ENCODE data around the gene ATM. TPM values are rescaled to one million over a fixed set of nuclear protein-coding genes. Genes with fewer than 3 reads are reported as not detected.
A peak's percentile ranks its signal among the peaks of the same experiment; 100 is the strongest.
"Not testable (repeated sequence)": the region's sequence is repeated elsewhere in the genome, so short reads cannot be mapped to it uniquely, and the experiment has no call there.

ATM gene
- total RNA-seq, 2 experiments from 2014 or later, result 31.3 to 31.6 TPM

DNA sequence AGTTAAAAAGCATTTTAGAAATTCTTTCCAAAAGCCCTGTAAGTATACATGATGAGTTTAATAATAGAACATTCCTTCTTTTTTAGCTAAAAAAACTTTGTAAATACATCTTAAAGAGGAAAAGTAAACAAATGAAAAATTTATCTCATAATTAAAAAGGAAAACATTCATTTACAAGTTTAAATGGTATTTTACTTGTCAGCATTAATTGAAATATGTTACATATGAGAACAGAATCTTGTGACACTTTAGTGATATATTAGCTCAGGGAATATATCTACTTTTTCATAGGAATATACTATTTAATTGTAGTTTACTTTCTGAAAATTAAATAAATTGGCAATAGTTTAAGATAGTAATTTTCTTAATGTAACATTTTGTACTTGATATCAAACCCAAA is 66.2 kb downstream of the ATM start:
- H3K36me3 Mint-ChIP-seq; H3K9me3 Mint-ChIP-seq; DNase-seq; H3K4me3 Mint-ChIP-seq; H3K27ac Mint-ChIP-seq; POLR2A ChIA-PET; CTCF ChIA-PET; intact Hi-C loops (cut with micrococcal nuclease); H3K27me3 Mint-ChIP-seq: not testable (repeated sequence)
- H3K4me1 Mint-ChIP-seq (ENCODE audit: low read depth), result peaks cover 14% of the 10 kb centered on the region

- intact Hi-C loops (cut with micrococcal nuclease), result no loop called here
- H3K27ac Mint-ChIP-seq, result no peak overlapping the region
- CTCF ChIA-PET, result interaction anchor here (0.6 kb wide), 1 partner anchor 60 kb away, joined by 3 read pairs; no protein-coding TSS in a partner anchor
Observed at GRCh38 chr11:108289699-108290098, 66.8 kb downstream of the ATM start.

GRCh38 chr11:108293229-108293628 is 70.4 kb downstream of the ATM start:
- intact Hi-C loops (cut with micrococcal nuclease), result no loop called here
- CTCF ChIA-PET, result no interaction called here
- Mint-ChIP-seq H3K27me3 (no peaks in the 10 kb centered on the region), H3K27ac (no peak overlapping the region), H3K4me1 (ENCODE audit: low read depth) (peaks cover 4% of the 10 kb centered on the region), H3K36me3 (peaks cover 5% of the 10 kb centered on the region), H3K9me3 (no peaks in the 10 kb centered on the region), H3K4me3 (no peak overlapping the region)
- POLR2A ChIA-PET, result no interaction called here
- DNase-seq, result no peak

More at GRCh38 chr11:108289699-108290098, 66.8 kb downstream of the ATM start:
- Mint-ChIP-seq H3K4me1 (ENCODE audit: low read depth) (peaks cover 10% of the 10 kb centered on the region), H3K9me3 (no peaks in the 10 kb centered on the region), H3K4me3 (no peak overlapping the region), H3K36me3 (peaks cover 4% of the 10 kb centered on the region), H3K27me3 (no peaks in the 10 kb centered on the region)
- no peak for DNase-seq
- POLR2A ChIA-PET, result no interaction called here

DNA sequence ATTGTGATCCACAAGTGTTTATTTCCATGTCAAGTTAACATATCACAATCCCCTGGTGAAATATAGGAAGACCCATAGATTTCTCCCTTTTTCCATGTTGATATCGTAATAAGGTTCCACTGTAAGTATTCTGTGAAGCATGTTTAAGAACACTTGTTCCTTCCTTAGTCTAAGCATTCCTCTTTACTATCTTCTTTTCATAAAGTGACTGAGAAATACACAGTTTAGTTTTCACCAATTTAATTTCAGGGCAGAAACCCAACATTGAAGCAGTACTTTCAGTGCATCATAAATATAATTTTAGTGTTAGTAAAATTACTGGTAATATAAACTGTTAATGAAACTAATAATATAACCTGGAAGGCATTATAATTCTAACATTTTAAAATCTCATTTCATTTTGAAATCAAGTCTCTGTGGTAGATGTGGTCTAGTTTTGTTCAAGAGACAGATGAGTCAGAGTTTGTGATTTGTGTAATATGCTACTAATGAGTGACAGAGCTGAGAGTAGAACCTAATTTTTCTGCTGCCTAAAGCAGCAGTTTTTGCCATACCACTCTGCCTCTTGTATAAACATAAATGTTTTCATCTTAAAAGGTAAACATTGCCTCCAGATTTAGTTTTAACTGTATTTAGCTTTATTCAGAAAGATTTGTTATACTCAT is 79.4 kb downstream of the ATM start:
- no peaks in the 10 kb centered on the region for H3K9me3 Mint-ChIP-seq
- H3K4me3 Mint-ChIP-seq, result no peak overlapping the region
- peaks cover 31% of the 10 kb centered on the region for H3K36me3 Mint-ChIP-seq
- ChIA-PET CTCF (interaction anchor here (1.1 to 1.3 kb wide), 2 partner anchors 79 to 345 kb away, joined by 4 to 5 read pairs; partner anchors contain the start of genes ATM and NPAT), POLR2A (interaction anchor here (2.0 kb wide), 1 partner anchor 79 kb away, joined by 8 read pairs; the partner anchor contains the start of genes ATM and NPAT)
- H3K4me1 Mint-ChIP-seq (ENCODE audit: low read depth), result peaks cover 20% of the 10 kb centered on the region
- DNase-seq, result no peak
- H3K27ac Mint-ChIP-seq, result no peak overlapping the region
- intact Hi-C loops (cut with micrococcal nuclease), result loop anchor here (1.0 to 5.0 kb wide), 7 partner anchors 65 to 320 kb away; partner anchors contain the start of genes ACAT1, ATM and C11orf65
- no peaks in the 10 kb centered on the region for H3K27me3 Mint-ChIP-seq

GRCh38 chr11:108307751-108308150 is 84.9 kb downstream of the ATM start:
- ChIA-PET POLR2A (no interaction called here), CTCF (no interaction called here)
- H3K4me3 Mint-ChIP-seq, result no peak overlapping the region
- H3K4me1 Mint-ChIP-seq (ENCODE audit: low read depth), result peaks cover 23% of the 10 kb centered on the region
- no peak overlapping the region for H3K27ac Mint-ChIP-seq
- peaks cover 16% of the 10 kb centered on the region for H3K36me3 Mint-ChIP-seq
- H3K9me3 Mint-ChIP-seq, result no peaks in the 10 kb centered on the region
- no peak for DNase-seq
- intact Hi-C loops (cut with micrococcal nuclease), result no loop called here
- H3K27me3 Mint-ChIP-seq, result no peaks in the 10 kb centered on the region

GRCh38 chr11:108313444-108313843 is 90.6 kb downstream of the ATM start:
- ChIA-PET CTCF (no interaction called here), POLR2A (no interaction called here)
- intact Hi-C loops (cut with micrococcal nuclease), result no loop called here
- DNase-seq, result no peak
- Mint-ChIP-seq H3K27me3 (no peaks in the 10 kb centered on the region), H3K4me3 (no peak overlapping the region), H3K4me1 (ENCODE audit: low read depth) (peaks cover 21% of the 10 kb centered on the region), H3K36me3 (peaks cover 11% of the 10 kb centered on the region), H3K27ac (peak overlapping the region; percentile 47), H3K9me3 (no peaks in the 10 kb centered on the region)

DNA sequence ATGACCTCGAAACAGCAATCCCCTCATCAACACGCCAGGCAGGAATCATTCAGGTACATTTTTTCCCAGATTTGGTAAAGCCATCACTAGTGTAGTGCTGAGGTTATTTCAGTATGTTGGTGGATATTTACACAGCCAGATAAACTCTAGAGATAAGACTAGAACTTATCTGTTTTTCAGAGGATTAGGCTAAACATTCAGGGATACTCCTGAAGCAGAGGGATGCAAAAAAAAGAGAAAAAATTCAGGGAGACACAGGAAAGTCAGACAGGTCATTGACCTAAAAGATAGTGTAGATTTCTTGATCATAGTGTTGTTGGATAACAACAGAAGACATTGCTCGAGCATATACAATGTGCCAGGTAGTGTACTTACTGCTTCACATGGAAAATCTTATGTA is 93.2 kb downstream of the ATM start:
- no peaks in the 10 kb centered on the region for H3K27me3 Mint-ChIP-seq
- no peak for DNase-seq
- POLR2A ChIA-PET, result no interaction called here
- no peaks in the 10 kb centered on the region for H3K9me3 Mint-ChIP-seq
- H3K36me3 Mint-ChIP-seq, result peaks cover 13% of the 10 kb centered on the region
- CTCF ChIA-PET, result no interaction called here
- intact Hi-C loops (cut with micrococcal nuclease), result no loop called here
- H3K4me1 Mint-ChIP-seq (ENCODE audit: low read depth), result peaks cover 12% of the 10 kb centered on the region
- no peak overlapping the region for H3K27ac Mint-ChIP-seq
- no peak overlapping the region for H3K4me3 Mint-ChIP-seq

- Mint-ChIP-seq H3K9me3 (no peaks in the 10 kb centered on the region), H3K27me3 (no peaks in the 10 kb centered on the region)
Observed at GRCh38 chr11:108319541-108320145, 96.8 kb downstream of the ATM start.

DNA sequence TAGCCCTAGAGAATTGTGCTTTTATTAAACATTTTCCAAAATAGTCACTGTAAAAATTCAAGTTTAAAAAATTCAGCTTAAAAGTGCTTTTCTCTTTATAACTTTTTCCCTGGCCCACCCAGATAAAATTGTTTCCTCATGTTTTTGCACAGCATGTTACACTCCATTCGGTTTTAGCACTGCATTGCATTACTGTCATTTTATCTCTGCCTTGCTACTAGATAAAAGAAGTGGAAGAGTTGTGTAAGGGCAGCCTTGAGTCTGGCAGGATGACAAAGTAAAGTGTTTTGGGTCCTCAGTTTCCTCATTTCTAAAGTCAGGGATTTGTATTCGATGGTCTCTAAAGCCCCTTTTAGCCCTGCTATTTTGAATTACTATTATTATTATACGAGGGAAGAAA is 99.8 kb downstream of the ATM start:
- intact Hi-C loops (cut with micrococcal nuclease), result no loop called here
- H3K27ac Mint-ChIP-seq, result no peak overlapping the region
- ChIA-PET CTCF (no interaction called here), POLR2A (no interaction called here)
- H3K27me3 Mint-ChIP-seq, result no peaks in the 10 kb centered on the region
- H3K9me3 Mint-ChIP-seq, result no peaks in the 10 kb centered on the region
- H3K4me1 Mint-ChIP-seq (ENCODE audit: low read depth), result peaks cover 8% of the 10 kb centered on the region
- H3K36me3 Mint-ChIP-seq, result peaks cover 12% of the 10 kb centered on the region
- H3K4me3 Mint-ChIP-seq, result no peak overlapping the region
- no peak for DNase-seq

More at GRCh38 chr11:108319541-108320145, 96.8 kb downstream of the ATM start:
- intact Hi-C loops (cut with micrococcal nuclease), result no loop called here
- Mint-ChIP-seq H3K36me3 (peaks cover 16% of the 10 kb centered on the region), H3K4me1 (ENCODE audit: low read depth) (peaks cover 8% of the 10 kb centered on the region), H3K4me3 (no peak overlapping the region), H3K27ac (peak overlapping the region; percentile 42)
- POLR2A ChIA-PET, result no interaction called here
- CTCF ChIA-PET, result no interaction called here
- no peak for DNase-seq

GRCh38 chr11:108324587-108324986 is 101.7 kb downstream of the ATM start:
- DNase-seq, result no peak
- POLR2A ChIA-PET, result no interaction called here
- H3K36me3 Mint-ChIP-seq, result peaks cover 11% of the 10 kb centered on the region
- CTCF ChIA-PET, result no interaction called here
- peaks cover 4% of the 10 kb centered on the region for H3K4me1 Mint-ChIP-seq (ENCODE audit: low read depth)
- no peaks in the 10 kb centered on the region for H3K27me3 Mint-ChIP-seq
- intact Hi-C loops (cut with micrococcal nuclease), result no loop called here
- no peak overlapping the region for H3K27ac Mint-ChIP-seq
- H3K4me3 Mint-ChIP-seq, result no peak overlapping the region
- no peaks in the 10 kb centered on the region for H3K9me3 Mint-ChIP-seq

DNA sequence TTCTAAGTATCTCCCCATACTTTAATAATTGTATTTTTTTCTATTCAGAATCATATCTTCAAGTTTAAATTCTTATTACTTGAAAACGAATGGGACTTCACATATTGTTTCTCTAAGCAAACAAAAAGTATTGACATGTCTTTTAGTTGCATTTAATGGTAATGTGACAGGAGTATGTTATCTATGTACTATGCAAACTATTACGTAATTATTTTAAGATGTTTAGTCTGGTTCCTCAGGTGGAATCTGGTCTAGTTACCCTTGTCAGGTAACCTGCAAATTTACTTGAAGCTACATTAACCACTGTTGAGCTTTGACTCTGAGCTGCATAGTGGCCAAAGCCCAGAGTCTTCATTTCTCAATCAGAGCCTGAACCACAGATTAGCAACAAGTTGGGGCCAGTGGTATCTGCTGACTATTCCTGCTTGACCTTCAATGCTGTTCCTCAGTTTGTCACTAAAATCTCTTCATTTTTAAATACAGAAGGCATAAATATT is 110.6 kb downstream of the ATM start:
- CTCF ChIA-PET, result no interaction called here
- peaks cover 14% of the 10 kb centered on the region for H3K36me3 Mint-ChIP-seq
- H3K27ac Mint-ChIP-seq, result no peak overlapping the region
- H3K9me3 Mint-ChIP-seq, result no peaks in the 10 kb centered on the region
- no peaks in the 10 kb centered on the region for H3K27me3 Mint-ChIP-seq
- no peak for DNase-seq
- POLR2A ChIA-PET, result no interaction called here
- no peak overlapping the region for H3K4me3 Mint-ChIP-seq
- peaks cover 3% of the 10 kb centered on the region for H3K4me1 Mint-ChIP-seq (ENCODE audit: low read depth)
- intact Hi-C loops (cut with micrococcal nuclease), result no loop called here

- Mint-ChIP-seq H3K27me3 (no peaks in the 10 kb centered on the region), H3K36me3 (peaks cover 8% of the 10 kb centered on the region), H3K4me1 (ENCODE audit: low read depth) (peaks cover 15% of the 10 kb centered on the region), H3K27ac (no peak overlapping the region), H3K9me3 (no peaks in the 10 kb centered on the region), H3K4me3 (no peak overlapping the region)
- intact Hi-C loops (cut with micrococcal nuclease), result no loop called here
- POLR2A ChIA-PET, result no interaction called here
- CTCF ChIA-PET, result no interaction called here
- DNase-seq, result no peak
Observed at GRCh38 chr11:108338750-108339149, 115.9 kb downstream of the ATM start.

DNA sequence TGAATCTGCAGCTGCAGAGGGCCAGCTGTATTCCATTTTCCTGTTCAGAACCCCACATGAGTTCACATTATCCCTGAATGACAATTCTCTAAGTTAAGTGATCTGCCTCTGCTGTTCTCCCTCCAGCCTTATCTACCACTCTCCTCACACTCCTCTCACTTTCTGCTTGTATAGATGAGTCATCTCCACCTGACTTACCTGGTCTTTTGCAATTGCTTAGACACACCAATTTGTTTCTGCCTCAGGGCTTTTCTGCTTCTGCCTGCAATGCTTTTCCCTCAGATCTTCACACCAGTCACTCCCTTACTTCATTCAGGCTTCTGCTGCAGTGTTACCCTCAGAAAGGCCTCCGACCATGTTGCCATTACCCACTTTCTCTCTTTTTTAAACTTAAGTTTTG is 118.1 kb downstream of the ATM start:
- Mint-ChIP-seq H3K27me3 (no peaks in the 10 kb centered on the region), H3K27ac (no peak overlapping the region), H3K36me3 (peaks cover 5% of the 10 kb centered on the region), H3K4me1 (ENCODE audit: low read depth) (peaks cover 27% of the 10 kb centered on the region), H3K4me3 (no peak overlapping the region), H3K9me3 (no peaks in the 10 kb centered on the region)
- CTCF ChIA-PET, result no interaction called here
- intact Hi-C loops (cut with micrococcal nuclease), result loop anchor here (10.0 kb wide), 2 partner anchors 124 to 304 kb away; partner anchors contain the start of gene C11orf65
- no peak for DNase-seq
- POLR2A ChIA-PET, result no interaction called here

Measured in activated CD4-positive, alpha-beta memory T cell treated with anti-CD3 and anti-CD28 coated beads for 36 hours (primary cell).